Central memory CD4-positive, alpha-beta T cell (primary cell): ENCODE data around the gene TXNDC5.
"Not testable (repeated sequence)": the region's sequence is repeated elsewhere in the genome, so short reads cannot be mapped to it uniquely, and the experiment has no call there.

Source experiments
- DNase-seq: peaks from one replicate; pipeline ENCODE4 v3.0.0; 2022

Gene TXNDC5

GRCh38 chr6:7894262-7895124 is 16.1 kb downstream of the TXNDC5 start:
- no peak for DNase-seq

- no peak for DNase-seq
Measured at GRCh38 chr6:7893342-7893741, 17.2 kb downstream of the TXNDC5 start.

- not testable (repeated sequence) for DNase-seq
Measured at GRCh38 chr6:7892367-7892766, 18.2 kb downstream of the TXNDC5 start.

- no peak for DNase-seq
Measured at GRCh38 chr6:7891078-7891872, 19.3 kb downstream of the TXNDC5 start.

GRCh38 chr6:7888587-7889357 is 21.8 kb downstream of the TXNDC5 start:
- DNase-seq = no peak

GRCh38 chr6:7887278-7887991 is 23.2 kb downstream of the TXNDC5 start:
- DNase-seq = no peak

GRCh38 chr6:7886132-7886531 is 24.5 kb downstream of the TXNDC5 start:
- DNase-seq = no peak

GRCh38 chr6:7883381-7883780 is 27.2 kb downstream of the TXNDC5 start:
- DNase-seq = no peak

GRCh38 chr6:7882505-7883257 is 27.9 kb downstream of the TXNDC5 start:
- DNase-seq = no peak

- no peak for DNase-seq
Measured at GRCh38 chr6:7881765-7882500, 28.7 kb downstream of the TXNDC5 start.

- no peak for DNase-seq
Measured at GRCh38 chr6:7880718-7881107, 29.9 kb downstream of the TXNDC5 start.

- no peak for DNase-seq
Measured at GRCh38 chr6:7879980-7880717, 30.4 kb downstream of the TXNDC5 start.

GRCh38 chr6:7879579-7879978 is 31.0 kb downstream of the TXNDC5 start:
- no peak for DNase-seq

- DNase-seq = no peak
Measured at GRCh38 chr6:7879043-7879442, 31.5 kb downstream of the TXNDC5 start.

GRCh38 chr6:7878401-7878964 is 32.1 kb downstream of the TXNDC5 start:
- no peak for DNase-seq

GRCh38 chr6:7868926-7869325 is 41.7 kb downstream of the TXNDC5 start:
- no peak for DNase-seq

GRCh38 chr6:7866526-7866925 is 44.1 kb downstream of the TXNDC5 start:
- no peak for DNase-seq

- no peak for DNase-seq
Measured at GRCh38 chr6:7865781-7866180, 44.8 kb downstream of the TXNDC5 start.

GRCh38 chr6:7859591-7859990 is 51.0 kb downstream of the TXNDC5 start:
- no peak for DNase-seq

GRCh38 chr6:7851780-7852179 is 58.8 kb downstream of the TXNDC5 start:
- no peak for DNase-seq
